Retinal pigment epithelial cell (primary cell): ENCODE data around the gene GRID1.

Experiments
- DNase-seq: peaks from one replicate; pipeline ENCODE4 v3.0.0-alpha.2; 2010; ENCODE audit warnings: low read depth
- H3K4me3 ChIP-seq: 2 replicates; pipeline ENCODE4 v1.5.1; 2011; ENCODE audit warnings: mild to moderate bottlenecking, low read length, control low read depth, moderate library complexity
- CTCF ChIP-seq: conservative IDR thresholded peaks from 2 replicates; pipeline ENCODE4 v1.5.1; 2011; ENCODE audit warnings: low read depth, low read length, control low read depth, inconsistent platforms

Gene GRID1

GRCh38 chr10:86139066-86139657 is 227.4 kb downstream of the GRID1 start:
- DNase-seq, result no peak
- no peak overlapping the region for H3K4me3 ChIP-seq
- TF ChIP-seq CTCF, result peak; percentile 1

GRCh38 chr10:86138551-86139065 is 228.0 kb downstream of the GRID1 start:
- DNase-seq, result no peak
- no peak for TF ChIP-seq CTCF
- H3K4me3 ChIP-seq, result no peak overlapping the region

GRCh38 chr10:86137561-86137960 is 229.0 kb downstream of the GRID1 start:
- no peak for DNase-seq
- no peak overlapping the region for H3K4me3 ChIP-seq
- no peak for TF ChIP-seq CTCF

GRCh38 chr10:86136934-86137333 is 229.7 kb downstream of the GRID1 start:
- H3K4me3 ChIP-seq, result no peak overlapping the region
- no peak for DNase-seq
- TF ChIP-seq CTCF, result no peak

GRCh38 chr10:86135191-86135590 is 231.4 kb downstream of the GRID1 start:
- no peak for DNase-seq
- no peak overlapping the region for H3K4me3 ChIP-seq
- no peak for TF ChIP-seq CTCF

GRCh38 chr10:86130737-86131475 is 235.7 kb downstream of the GRID1 start:
- H3K4me3 ChIP-seq, result no peak overlapping the region
- TF ChIP-seq CTCF, result no peak
- DNase-seq, result no peak

- DNase-seq, result no peak
- TF ChIP-seq CTCF, result no peak
Observed at GRCh38 chr10:86130041-86130440, 236.6 kb downstream of the GRID1 start.

More at GRCh38 chr10:86130041-86130440, 236.6 kb downstream of the GRID1 start:
- no peak overlapping the region for H3K4me3 ChIP-seq
